NCI-H146 treated with DMSO at 0.1 percent for 48 hours (cell line): ENCODE measurements around the gene NOTUM.

Experiments
- DNase-seq: peaks from one replicate; lab custom pipeline; 2025; ENCODE audit not compliant: unreplicated experiment; lab: John Stamatoyannopoulos, UW

NOTUM gene

DNA sequence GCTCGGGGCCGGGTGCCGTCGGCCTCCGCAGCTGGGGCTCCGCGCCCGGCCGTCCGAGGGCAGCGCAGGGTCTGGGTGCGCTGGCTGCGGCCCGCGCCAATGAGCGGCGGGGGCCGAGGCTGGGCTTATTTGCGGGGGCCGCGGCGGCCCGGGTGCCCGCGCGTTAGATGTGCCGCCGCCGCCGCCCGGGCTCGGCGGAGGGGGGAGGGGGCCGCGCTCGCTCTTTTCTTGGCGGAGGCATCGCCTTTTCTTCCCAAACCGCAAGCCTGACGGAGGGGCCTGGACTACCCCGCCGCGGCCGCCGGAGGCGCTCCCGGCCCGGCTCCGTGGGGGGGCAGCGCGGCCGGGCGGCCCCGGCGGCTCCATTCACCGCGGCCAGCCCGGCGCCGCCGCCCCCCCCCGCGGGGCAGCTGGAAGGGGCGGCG is at the start of gene NOTUM:
Gene NOTUM, minus strand, starts transcription at position 101 of the 425 bp plus-strand sequence. CDS start 278 bp downstream, outside the sequence.
- DNase-seq, result no peak

DNA sequence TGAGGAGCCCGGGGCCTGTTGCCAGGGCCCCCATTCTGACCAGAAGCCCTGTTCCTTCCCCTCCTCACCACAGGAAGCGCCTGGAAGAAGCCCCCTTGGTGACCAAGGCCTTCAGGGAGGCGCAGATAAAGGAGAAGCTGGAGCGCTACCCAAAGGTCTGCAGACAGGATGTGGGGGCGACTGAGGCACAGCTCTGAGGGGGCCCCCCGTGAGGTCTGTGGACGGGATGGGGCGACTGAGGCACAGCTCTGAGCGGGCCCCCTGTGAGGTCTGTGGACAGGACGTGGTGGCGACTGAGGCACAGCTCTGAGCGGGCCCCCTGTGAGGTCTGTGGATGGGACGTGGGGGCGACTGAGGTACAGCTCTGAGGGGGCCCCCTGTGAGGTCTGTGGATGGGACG is 48.4 kb upstream of the NOTUM start:
- no peak for DNase-seq

DNA sequence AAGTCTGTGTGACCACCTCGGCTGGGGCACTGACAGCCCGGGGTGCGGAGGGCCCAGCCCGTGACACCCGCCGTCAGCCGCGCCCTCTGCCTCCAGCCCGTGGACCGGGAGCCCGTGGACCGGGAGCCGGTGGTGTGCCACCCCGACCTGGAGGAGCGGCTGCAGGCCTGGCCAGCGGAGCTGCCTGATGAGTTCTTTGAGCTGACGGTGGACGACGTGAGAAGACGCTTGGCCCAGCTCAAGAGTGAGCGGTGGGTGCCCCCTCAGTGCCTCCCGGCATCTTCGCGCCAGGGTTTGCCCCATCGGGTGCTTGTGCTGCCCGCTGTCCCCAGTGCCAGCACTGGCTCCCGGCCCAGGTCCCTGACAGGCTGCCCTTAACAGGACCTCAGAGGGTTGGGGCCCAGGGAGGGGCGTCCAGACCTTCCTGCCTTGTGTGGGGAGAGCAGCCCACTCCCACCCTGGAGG is 48.0 kb upstream of the NOTUM start:
- DNase-seq, result no peak

DNA sequence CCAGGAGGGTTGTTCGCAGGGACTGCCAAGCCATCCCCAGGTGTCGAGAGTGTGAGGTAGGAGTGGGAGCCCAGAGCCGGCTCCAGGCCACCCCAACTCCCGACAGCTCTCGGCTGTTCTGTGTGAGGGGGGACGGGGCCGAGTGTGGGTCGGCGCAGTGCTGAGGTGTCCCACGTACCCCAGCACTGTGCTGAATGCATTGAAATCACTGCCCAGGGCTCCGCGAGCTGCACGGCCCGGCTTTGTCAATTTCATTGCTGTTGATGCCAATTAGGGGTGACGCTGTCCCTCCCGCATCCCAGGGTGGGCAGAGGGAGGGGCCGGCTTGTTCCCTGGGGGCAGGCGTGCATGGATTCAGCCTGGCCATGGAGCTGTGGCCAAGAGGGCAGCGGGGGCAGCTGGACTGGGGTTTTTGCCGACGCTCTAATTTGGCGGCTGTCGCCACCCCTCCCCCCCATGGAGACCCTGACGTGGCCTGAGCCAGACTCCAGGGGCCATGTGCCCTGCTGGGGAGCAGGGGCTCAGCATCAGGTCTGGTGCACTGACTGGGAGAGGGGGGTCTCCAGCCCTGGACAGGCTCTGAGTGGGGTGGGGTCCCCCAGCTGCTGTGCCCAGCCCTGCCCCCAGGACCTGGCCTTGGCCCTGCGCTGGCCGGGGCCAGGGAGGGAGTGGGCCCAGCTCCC is 47.4 kb upstream of the NOTUM start:
- DNase-seq, result no peak

DNA sequence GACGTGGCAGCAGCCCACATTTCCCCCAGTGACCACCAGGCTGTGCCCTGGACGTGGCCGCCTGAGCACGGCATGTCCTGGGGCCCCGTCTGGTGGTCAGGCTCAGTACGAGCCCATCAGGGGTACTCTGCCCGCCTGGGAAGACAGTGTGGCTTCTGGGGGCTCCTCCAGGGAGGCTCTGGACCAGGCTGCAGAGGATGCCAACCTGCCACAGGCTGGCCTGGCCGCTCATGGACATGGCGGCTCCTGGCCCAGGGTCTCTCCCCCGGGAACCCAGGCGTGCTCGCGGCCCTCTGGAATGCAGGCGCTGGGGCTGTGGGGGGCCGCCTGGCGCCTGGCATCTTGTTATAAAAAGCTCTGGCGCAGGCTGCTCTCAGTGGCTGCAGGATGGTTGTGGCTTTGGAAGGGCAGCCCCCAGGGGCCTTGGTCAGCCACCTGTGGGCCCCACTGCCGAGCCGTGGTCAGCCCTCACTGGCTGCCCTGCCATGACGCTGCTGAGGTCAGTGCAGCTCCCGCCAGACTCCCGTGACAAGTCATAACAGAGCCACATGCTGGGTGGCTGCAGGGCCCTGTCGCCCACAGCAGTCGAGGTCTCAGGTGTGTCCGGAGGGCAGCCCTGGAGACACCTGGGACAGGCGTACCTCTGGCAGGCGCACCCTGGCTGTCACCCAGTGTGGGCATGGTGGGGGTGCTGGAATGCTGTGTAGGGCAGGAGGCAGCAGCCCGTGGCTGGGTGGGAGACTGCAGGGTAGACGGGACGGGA is 46.7 kb upstream of the NOTUM start:
- DNase-seq, result no peak

DNA sequence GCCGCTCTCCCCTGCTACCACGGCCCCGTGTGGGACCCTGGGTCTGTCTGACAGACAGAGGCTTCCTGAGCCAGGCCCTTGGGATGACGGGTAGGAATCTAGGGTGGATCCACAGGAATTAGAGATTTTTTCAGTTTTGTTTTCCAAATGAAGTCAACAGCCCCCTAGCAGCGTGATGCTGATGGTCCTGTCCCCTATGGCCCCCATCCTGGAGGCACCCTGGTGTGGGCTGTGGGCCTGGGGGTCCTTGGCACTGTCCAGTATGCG is 46.2 kb upstream of the NOTUM start:
- DNase-seq, result no peak

DNA sequence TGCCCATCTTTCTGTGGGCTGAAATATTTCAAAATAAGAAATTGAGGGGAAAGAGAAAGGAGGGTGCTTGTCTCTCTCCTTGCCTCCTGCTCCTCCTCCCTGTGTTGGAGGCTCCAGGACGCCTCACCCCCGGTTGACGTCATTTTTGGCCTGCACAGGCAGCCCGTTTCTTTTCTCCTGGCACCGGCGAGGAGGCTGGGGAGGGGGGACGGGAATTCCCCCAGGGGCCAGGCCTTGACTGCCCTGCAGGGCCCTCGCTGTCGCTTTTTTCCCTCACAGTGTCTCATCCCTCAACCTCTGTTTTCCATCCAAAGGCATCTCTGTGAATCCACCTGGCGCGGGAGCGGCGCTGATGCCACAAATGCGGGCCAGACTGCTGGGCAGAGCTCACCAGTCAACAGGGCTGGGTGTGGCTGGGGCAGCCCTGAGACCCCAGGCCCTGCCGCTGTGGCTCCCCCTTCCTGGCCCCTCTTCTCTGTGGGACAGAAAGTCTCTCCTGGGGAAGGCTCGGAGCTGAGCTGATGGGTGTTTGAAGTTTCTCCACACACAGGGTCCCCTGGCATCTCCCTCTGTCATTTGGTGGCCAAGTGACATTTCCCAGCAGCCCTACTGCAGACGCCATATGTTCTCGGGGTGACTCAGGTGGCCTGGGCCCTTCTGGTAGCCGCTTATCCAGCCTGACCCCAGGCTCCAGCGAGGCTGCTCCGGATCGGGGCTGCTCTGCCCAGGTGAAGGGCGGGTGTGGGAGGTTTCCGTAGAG is 45.7 kb upstream of the NOTUM start:
- DNase-seq, result no peak

DNA sequence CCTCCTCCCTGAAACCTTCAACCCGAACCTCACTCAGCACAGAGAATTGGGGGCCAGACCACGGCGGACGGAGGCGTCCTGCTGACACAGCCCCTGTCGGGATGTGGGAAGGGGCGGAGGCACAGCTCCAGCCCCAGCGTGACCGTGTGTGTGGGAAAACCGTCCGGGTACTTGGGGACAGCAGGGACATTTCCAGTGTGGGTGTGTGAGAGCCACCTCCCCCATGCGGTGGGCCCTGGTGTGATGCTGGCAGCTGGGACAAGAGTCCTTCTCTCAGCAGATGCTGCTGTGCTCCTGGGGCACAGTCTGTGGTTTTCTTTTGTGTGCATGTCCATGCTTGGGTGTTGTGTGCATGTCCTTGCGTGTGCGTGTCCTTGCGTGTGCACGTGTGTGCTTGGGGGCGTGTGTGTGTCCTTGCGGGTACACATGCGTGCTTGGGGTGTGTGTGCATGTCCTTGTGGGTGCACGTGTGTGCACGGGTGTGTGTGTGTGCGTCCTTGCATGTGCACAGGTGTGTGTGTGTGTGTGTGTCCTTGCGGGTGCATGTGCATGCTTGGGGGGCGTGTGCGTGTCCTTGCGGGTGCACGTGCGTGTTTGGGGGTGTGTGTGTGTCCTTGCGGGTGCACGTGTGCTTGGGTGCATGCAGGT is 44.8 kb upstream of the NOTUM start:
- DNase-seq, result no peak

DNA sequence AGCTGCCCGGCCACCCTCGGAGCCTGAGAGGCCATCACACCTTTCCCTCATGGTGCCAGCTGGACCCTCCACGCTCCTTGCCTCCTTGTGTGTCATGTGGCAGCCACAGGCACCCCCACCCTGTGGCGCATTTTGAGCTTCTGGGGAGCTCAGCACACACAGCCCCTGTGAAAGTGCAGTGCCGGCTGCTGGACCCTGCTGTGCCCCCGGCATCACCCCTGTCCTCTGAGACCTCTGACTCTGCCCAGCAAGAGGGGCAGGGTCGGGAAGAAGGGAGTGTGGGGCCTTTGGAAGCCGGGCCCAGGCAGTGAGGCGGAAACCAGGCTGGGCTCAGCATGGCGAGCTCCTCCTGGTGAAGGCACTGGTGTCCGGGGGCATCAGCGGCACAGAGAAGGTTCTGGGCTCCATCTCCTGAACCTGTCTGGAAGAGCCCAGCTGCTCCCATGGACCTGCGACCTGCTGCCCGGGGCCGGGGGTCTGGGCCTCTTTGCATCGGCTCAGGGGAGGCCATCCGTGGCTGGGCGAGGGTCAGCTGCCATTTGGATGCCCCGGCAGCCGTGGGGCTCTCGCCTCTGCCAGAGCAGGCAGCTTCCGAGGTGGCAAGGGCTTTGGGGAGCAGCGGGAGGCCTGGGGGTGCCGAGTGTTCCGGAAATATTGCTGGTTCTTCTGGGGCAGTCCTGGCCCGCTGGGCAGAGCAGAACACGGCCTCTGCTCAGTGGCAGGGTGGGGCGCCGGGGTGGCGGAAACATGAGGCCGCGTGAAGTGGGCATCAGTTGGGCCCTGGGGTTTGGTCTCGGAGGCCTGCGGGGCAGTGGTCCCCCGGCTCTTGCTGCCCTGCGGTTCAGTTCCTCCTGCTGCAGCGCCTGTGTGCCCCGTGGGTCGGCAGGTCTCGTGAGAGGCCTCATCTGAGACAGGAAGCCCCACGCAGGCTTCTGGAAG is 43.8 kb upstream of the NOTUM start:
- DNase-seq, result no peak

DNA sequence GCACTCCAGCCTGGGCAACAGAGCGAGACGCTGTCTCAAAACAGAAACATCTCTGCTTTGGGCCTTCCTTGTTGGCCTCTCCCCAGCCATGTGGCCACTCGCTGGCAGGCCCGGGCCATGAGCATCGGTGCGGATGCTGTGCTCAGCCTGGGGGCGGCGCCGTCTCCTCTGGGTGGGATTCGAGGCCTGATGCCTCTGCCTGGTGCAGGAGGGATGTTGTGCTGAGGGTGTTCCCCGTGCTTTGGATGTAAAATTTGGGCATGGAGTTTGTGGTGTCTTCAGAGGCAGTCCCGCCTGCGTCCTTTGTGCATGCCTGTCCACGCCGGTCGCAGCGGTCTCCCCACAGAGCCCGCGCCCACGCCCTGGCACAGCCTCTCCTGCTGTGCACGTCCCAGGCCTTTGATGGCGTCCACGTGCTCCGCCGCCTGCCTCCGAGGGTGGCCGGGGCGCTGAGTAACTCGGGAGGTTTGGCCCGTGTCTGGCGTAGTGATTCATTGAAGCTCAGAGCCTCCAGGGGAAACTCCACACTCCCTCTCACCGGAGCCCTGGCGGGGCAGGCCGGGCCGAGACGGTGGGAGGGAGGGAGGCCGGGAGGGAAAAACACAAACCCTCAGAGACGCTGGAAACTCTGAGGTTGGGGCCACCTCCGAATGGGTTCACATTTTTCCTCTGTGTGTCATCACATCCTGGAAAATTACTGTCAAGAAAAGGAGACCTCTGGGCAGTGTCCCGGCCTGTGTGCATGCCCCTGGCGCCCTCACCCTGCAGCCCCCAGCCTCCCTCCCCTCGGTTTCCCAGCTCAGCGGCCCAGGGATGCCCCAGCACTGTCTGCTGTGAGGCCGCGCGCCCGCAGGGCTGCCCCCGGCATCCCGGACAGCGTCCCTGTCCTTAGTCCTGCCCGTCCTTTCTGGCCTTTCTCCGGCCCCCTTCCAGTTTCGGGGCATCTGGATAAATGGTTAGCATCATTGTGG is 42.7 kb upstream of the NOTUM start:
- no peak for DNase-seq

DNA sequence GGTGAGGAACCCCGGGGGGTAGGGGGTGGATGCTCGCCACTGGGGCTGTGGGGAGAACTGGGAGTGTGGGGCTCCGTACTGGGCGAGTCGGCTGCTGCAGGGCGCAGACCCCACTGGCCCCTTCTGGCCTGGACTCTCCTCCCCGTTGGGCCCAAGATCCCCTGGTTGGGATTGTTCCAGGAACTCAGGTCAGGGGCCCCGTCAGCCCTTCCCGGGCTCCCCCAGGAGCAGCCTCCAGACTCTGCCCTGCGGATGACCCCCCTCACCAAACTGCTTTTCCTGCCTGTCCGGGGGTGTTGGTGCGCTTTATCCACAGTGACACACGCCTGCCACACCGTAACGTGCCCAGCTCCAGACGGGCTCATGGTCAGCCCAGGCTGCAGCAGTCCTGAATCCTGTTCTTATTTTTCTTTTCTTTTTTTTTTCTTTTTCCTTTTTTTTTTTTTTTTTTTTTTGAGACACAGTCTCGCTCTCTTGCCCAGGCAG is 40.6 kb upstream of the NOTUM start:
- no peak for DNase-seq

DNA sequence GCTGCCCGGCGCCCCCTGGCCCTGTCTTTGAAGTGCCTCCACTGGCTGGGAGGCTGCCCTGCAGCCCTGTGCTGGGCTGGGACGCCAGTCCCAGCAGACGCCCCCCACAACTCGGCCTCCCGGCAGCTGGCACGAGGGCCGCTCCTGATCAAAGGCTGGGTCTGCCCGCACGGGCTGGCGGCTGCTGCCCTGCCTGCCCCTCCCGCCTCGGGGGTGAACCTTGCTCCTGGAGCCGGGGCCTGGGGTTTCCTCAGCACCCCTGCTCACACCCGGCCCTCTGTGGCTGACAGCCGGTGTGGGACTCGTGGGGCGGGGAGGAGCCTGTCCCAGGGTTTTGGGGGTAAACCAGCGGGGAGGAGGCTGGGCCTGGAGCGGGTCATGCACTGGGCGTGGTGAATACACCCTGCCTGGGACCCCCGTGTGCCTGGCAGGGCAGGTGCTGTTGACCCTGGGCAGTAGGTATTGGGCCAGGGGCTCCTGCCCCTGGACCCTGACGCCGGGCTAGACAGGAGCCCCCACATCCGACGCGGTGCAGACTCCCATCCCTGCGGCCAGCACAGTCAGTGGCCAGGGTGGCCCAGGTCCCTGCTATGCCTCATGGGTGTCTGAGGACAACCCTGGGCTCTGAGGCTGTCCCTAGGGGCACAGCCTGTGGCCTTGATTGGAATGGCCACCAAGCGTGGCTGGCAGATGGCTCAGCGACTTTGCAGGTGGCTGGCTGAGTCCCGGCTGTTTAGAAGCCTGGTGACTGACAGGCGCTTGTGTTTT is 40.0 kb upstream of the NOTUM start:
- no peak for DNase-seq

DNA sequence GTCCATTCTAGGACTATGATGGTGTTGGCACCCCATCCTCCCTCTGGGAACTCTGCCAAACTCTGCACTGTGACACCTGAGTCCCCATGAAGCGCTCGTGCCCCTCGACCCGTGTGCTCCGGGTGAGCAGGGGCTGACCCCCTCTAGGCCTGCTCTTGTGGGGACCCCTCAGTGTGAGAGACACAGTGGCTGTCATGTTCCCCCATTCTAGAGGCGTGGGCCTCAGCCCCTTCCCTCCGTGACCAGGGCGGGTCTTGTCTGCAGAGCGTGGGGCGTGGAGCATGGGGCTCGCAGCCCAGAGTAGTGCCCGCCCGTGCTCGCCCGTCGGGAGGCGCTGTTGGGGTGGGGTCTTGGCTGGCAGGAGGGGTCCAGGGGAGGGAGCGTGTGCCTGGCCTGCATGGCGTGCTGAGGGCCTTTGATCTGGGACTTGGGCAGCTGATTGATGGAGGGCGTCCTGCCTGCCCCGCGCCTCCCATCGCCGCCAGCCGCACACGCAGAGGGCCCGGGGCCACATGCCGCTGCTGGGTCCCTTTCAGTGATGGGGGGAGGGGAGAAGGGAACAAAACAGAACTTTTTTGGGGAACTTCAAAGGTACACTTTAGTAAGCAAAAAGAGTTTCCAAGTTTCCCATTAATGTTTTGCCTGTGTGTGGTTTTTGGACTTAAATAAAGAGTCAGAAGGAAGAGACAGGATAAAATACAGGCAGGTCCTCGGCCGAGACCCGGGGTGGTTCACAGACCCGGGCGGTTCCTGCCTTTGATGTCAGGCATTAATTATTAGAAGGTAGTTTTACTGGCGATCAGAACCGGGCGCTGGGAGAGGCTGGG is 39.2 kb upstream of the NOTUM start:
- DNase-seq, result no peak

DNA sequence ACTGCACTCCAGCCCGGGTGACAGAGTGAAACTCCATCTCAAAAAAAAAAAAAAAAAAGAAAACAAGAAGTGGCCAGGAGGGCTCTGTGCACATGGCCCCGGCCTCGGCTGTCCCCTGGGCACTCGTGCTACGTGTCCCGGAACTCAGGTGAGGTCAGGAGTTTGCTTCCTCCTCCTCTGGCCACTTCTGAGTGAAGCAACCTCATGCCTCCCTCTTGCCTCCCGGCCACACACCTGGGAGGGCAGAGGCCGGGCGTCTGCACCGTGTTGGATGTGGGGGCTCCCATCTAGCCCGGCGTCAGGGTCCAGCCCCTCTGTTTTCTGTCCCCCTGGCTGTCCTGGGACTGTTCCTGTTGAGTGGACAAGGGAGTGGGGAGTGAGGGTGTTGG is 38.6 kb upstream of the NOTUM start:
- DNase-seq, result no peak

DNA sequence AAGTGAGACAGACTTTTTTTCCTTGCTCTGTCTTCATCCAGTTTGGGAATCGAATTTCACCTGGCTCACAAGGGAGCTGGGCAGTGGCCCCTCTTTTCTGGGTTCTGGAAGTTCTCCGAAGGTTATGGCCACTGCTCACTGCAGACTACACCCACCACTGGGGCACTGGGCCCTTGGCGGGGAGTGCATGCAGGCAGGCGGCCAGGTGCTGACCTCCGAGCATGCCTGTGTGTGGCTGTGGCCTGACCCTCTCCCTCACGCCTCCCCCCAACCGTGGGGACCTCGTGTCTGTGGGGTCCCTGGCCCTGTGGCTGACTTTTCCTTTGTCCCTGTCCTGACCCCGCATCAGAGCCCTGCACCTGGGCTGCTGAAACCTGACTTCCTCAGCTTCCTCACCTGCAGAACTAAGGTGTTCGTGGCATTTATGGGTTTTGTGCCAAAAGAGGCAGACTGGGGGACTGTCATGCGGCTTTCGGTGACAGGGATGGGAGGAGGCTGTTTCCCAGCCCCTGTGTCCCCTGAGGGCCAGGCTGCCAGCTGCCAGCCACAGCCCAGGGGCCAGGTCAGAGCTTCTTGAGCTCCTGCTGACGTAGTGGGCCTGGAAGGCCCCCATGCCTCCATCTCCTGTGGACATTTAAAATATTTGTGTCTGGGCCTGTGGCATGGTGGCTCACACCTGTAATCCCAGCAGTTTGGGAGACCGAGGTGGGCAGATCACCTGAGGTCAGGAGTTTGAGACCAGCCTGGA is 37.9 kb upstream of the NOTUM start:
- DNase-seq, result no peak

DNA sequence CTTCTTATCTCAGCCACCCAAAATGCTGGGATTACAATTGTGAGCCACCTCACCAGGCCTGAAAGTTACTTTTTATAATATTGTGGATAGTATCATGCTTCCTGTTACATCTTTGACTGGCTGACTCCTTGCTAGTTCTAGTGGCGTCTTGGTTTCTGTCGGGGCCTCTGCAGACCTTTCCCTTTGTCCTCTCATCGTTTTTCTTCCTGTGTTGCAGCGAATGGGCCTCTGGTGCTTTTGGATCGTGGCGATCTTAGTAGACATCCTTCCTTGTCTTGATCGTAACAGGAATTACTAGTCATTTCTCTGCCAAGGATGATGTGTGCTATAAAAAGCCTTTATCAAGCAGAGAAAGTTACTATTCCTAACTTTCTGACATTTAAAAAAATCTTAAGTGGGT is 37.2 kb upstream of the NOTUM start:
- DNase-seq, result no peak
